ENCODE data around the gene SSR2.

SSR2 gene

GRCh38 chr1:155964193-155964592 lies 56.6 kb downstream of the SSR2 start:
- no peak overlapping the region for H3K4me3 ChIP-seq (ENCODE audit: low read depth, low read length)
- no peak for TF ChIP-seq CTCF (IDR thresholded peaks at IDR 0.05; ENCODE audit: low read depth, low read length)

GRCh38 chr1:155962599-155963211 lies 58.0 kb downstream of the SSR2 start:
- no peak overlapping the region for H3K4me3 ChIP-seq (ENCODE audit: low read depth, low read length)
- no peak for TF ChIP-seq CTCF (IDR thresholded peaks at IDR 0.05; ENCODE audit: low read depth, low read length)

GRCh38 chr1:155961937-155962336 lies 58.8 kb downstream of the SSR2 start:
- H3K4me3 ChIP-seq (ENCODE audit: low read depth, low read length), result no peak overlapping the region
- peak; percentile 61 for TF ChIP-seq CTCF (IDR thresholded peaks at IDR 0.05; ENCODE audit: low read depth, low read length)

- no peak for TF ChIP-seq CTCF (IDR thresholded peaks at IDR 0.05; ENCODE audit: low read depth, low read length)
These were observed 60.5 kb downstream of the SSR2 start for GRCh38 chr1:155960081-155960745.

More at GRCh38 chr1:155960081-155960745, 60.5 kb downstream of the SSR2 start:
- H3K4me3 ChIP-seq (ENCODE audit: low read depth, low read length), result no peak overlapping the region

Measured in WI38 (cell line).